ENCODE measurements around the gene NKD2. TPM values are rescaled to one million over a fixed set of nuclear protein-coding genes. Genes with fewer than 3 reads are reported as not detected.

Gene NKD2
- total and polyA plus RNA-seq, 9 of the 15 experiments (the other 6 are each of a cell fraction or from before 2014, with no cell fraction given): 0.09 to 0.64 (median 0.27) TPM; not detected in 5

- TF ChIP-seq ZNF407 (IDR thresholded peaks at IDR 0.05; ENCODE audit: low read depth) (no peak), ZNF764 (CRISPR knock-in tag; IDR thresholded peaks at IDR 0.05; ENCODE audit: low read depth) (no peak), ZNF609 (CRISPR knock-in tag; IDR thresholded peaks at IDR 0.05; ENCODE audit: borderline replicate concordance) (no peak), ZBTB8A (IDR thresholded peaks at IDR 0.05; ENCODE audit: partially characterized antibody) (no peak), HMG20B (CRISPR knock-in tag; IDR thresholded peaks at IDR 0.05) (no peak), DACH1 (IDR thresholded peaks at IDR 0.05; ENCODE audit: partially characterized antibody) (no peak)
Observed at GRCh38 chr5:1018596-1018995, 10.0 kb downstream of the NKD2 start (continued).

All from K562 (cell line).